ENCODE data around the gene EPHA2.

The EPHA2 gene

GRCh38 chr1:16149146-16149545, 6.7 kb downstream of the EPHA2 start:
- DNase-seq = no peak

- no peak for DNase-seq
These were observed 7.4 kb downstream of the EPHA2 start for GRCh38 chr1:16148329-16149092.

- no peak for DNase-seq
These were observed 8.5 kb downstream of the EPHA2 start for GRCh38 chr1:16147156-16147926.

GRCh38 chr1:16146279-16147155, 9.4 kb downstream of the EPHA2 start:
- DNase-seq = no peak

- no peak for DNase-seq
These were observed 10.1 kb downstream of the EPHA2 start for GRCh38 chr1:16145662-16146278.

GRCh38 chr1:16145030-16145661, 10.7 kb downstream of the EPHA2 start:
- no peak for DNase-seq

GRCh38 chr1:16144325-16145029, 11.4 kb downstream of the EPHA2 start:
- DNase-seq = no peak

GRCh38 chr1:16143566-16144324, 12.1 kb downstream of the EPHA2 start:
- no peak for DNase-seq

GRCh38 chr1:16143005-16143565, 12.8 kb downstream of the EPHA2 start:
- DNase-seq = no peak

- DNase-seq = no peak
These were observed 13.4 kb downstream of the EPHA2 start for GRCh38 chr1:16142383-16142995.

GRCh38 chr1:16141573-16142336, 14.1 kb downstream of the EPHA2 start:
- no peak for DNase-seq

GRCh38 chr1:16140068-16140596, 15.7 kb downstream of the EPHA2 start:
- DNase-seq = no peak

GRCh38 chr1:16139473-16139962, 16.4 kb downstream of the EPHA2 start:
- DNase-seq = no peak

- DNase-seq = no peak
These were observed 17.1 kb downstream of the EPHA2 start for GRCh38 chr1:16138772-16139221.

- no peak for DNase-seq
These were observed 17.9 kb downstream of the EPHA2 start for GRCh38 chr1:16137890-16138467.

- no peak for DNase-seq
These were observed 20.4 kb downstream of the EPHA2 start for GRCh38 chr1:16135501-16135900.

- DNase-seq = no peak
These were observed 21.0 kb downstream of the EPHA2 start for GRCh38 chr1:16134906-16135305.

GRCh38 chr1:16134066-16134801, 21.6 kb downstream of the EPHA2 start:
- no peak for DNase-seq
